ENCODE data around the gene AFF1. TPM values are rescaled to one million over a fixed set of nuclear protein-coding genes. Genes with fewer than 3 reads are reported as not detected.

Gene AFF1
- total RNA-seq, 2 experiments from 2014 or later = 50.3 to 51.2 TPM

DNA sequence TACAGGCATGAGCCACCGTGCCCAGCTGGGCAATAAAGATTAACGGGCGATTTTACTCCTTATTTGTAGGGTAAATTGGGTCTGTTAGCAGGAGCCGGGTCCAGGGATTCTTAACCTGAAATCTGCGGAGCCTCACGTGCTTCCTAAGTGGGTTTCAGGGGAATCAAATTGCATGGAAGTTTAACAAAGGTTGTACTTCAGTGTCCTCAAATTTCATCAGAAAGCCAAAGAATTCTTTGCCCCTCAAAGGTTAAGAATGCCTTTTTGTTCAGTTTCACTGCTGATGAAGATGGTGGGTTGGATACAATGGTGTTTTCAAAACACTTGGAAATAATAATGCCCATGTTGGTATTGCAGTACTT is 67.9 kb downstream of the AFF1 start:
- ChIA-PET CTCF (interaction anchor here (1.0 to 1.4 kb wide), 2 partner anchors 66 to 80 kb away, joined by 3 to 4 read pairs; no protein-coding TSS in a partner anchor), POLR2A (interaction anchor here (8.2 kb wide), 1 partner anchor 64 kb away, joined by 351 read pairs; the partner anchor contains the start of gene AFF1)
- DNase-seq (no peak), ATAC-seq (ENCODE audit: poor library complexity) (no peak)
- Mint-ChIP-seq H3K27me3 (no peaks in the 10 kb centered on the region), H3K27ac (peak overlapping the region; percentile 56), H3K36me3 (ENCODE audit: low read depth) (peaks cover 14% of the 10 kb centered on the region), H3K4me1 (ENCODE audit: low read depth) (peaks cover 61% of the 10 kb centered on the region), H3K4me3 (no peak overlapping the region), H3K9me3 (no peaks in the 10 kb centered on the region)
- no peak for TF ChIP-seq CTCF (IDR thresholded peaks at IDR 0.05)
- H3K4me1 ChIP-seq (ENCODE audit: insufficient read depth, low read length) = peaks cover 24% of the 10 kb centered on the region
- intact Hi-C loops (cut with DNase I, micrococcal nuclease) = loop anchor here (10.0 kb wide), 2 partner anchors 422 to 1382 kb away; partner anchors contain the start of gene NUDT9 (in 1 of the 2)
- no peaks in the 10 kb centered on the region for H3K36me3 ChIP-seq (ENCODE audit: insufficient read depth, low read length)
- no peak overlapping the region for H3K4me3 ChIP-seq (ENCODE audit: low read length)
- no peaks in the 10 kb centered on the region for H3K9me3 ChIP-seq (ENCODE audit: control insufficient read depth in 1 of 2, insufficient read depth in 1 of 2, low read length in 2 of 2)
- no peaks in the 10 kb centered on the region for H3K27me3 ChIP-seq (ENCODE audit: control insufficient read depth in 1 of 2, insufficient read depth in 2 of 2, low read length in 2 of 2)
- H3K27ac ChIP-seq (ENCODE audit: low read depth in 1 of 2, low read length in 2 of 2) = no peak overlapping the region

GRCh38 chr4:87003266-87003665 is 68.5 kb downstream of the AFF1 start:
- no peak for TF ChIP-seq CTCF (IDR thresholded peaks at IDR 0.05)
- Histone ChIP-seq H3K4me1 (ENCODE audit: insufficient read depth, low read length) (peaks cover 24% of the 10 kb centered on the region), H3K4me3 (ENCODE audit: low read length) (no peak overlapping the region), H3K9me3 (ENCODE audit: control insufficient read depth in 1 of 2, insufficient read depth in 1 of 2, low read length in 2 of 2) (no peaks in the 10 kb centered on the region), H3K36me3 (ENCODE audit: insufficient read depth, low read length) (no peaks in the 10 kb centered on the region), H3K27me3 (ENCODE audit: control insufficient read depth in 1 of 2, insufficient read depth in 2 of 2, low read length in 2 of 2) (no peaks in the 10 kb centered on the region), H3K27ac (ENCODE audit: low read depth in 1 of 2, low read length in 2 of 2) (no peak overlapping the region)
- H3K36me3 Mint-ChIP-seq (ENCODE audit: low read depth) = peaks cover 17% of the 10 kb centered on the region
- ChIA-PET CTCF (interaction anchor here (1.0 kb wide), 1 partner anchor 67 kb away, joined by 3 read pairs; no protein-coding TSS in a partner anchor), POLR2A (interaction anchor here (8.2 kb wide), 1 partner anchor 64 kb away, joined by 351 read pairs; the partner anchor contains the start of gene AFF1)
- no peaks in the 10 kb centered on the region for H3K27me3 Mint-ChIP-seq
- no peak for ATAC-seq (ENCODE audit: poor library complexity)
- H3K4me3 Mint-ChIP-seq = no peak overlapping the region
- peaks cover 64% of the 10 kb centered on the region for H3K4me1 Mint-ChIP-seq (ENCODE audit: low read depth)
- no peak for DNase-seq
- intact Hi-C loops (cut with DNase I, micrococcal nuclease) = loop anchor here (10.0 kb wide), 2 partner anchors 422 to 1382 kb away; partner anchors contain the start of gene NUDT9 (in 1 of the 2)
- no peaks in the 10 kb centered on the region for H3K9me3 Mint-ChIP-seq
- H3K27ac Mint-ChIP-seq = peak overlapping the region; percentile 56

DNA sequence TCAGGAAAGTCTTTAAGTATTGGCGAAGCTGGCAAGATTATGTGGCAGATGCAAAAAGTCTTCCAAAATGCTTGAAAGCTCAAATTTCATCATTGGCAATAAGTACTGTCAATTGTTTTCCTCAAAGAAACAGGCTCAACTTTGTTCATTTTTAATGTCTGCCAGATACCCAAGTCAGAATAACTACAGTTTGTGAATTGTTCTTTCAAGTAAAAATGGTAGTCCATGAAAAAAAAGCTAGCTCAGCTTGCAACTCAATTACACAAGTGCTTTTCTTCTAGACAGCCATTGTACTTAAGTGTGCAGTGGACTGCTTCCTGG is 70.5 kb downstream of the AFF1 start:
- peaks cover 61% of the 10 kb centered on the region for H3K4me1 Mint-ChIP-seq (ENCODE audit: low read depth)
- ATAC-seq (ENCODE audit: poor library complexity) (no peak), DNase-seq (no peak)
- ChIA-PET POLR2A (interaction anchor here (1.0 to 8.2 kb wide), 7 partner anchors 21 to 141 kb away, joined by 3 to 351 read pairs (median 5); partner anchors contain the start of gene AFF1), CTCF (interaction anchor here (0.7 to 2.2 kb wide), 4 partner anchors 11 to 83 kb away, joined by 3 to 7 read pairs (median 4); partner anchors contain the start of gene AFF1)
- H3K27ac Mint-ChIP-seq = peak overlapping the region; percentile 96
- peaks cover 20% of the 10 kb centered on the region for H3K4me1 ChIP-seq (ENCODE audit: insufficient read depth, low read length)
- no peaks in the 10 kb centered on the region for H3K9me3 Mint-ChIP-seq
- H3K36me3 Mint-ChIP-seq (ENCODE audit: low read depth) = peaks cover 17% of the 10 kb centered on the region
- no peaks in the 10 kb centered on the region for H3K36me3 ChIP-seq (ENCODE audit: insufficient read depth, low read length)
- peak overlapping the region; percentile 83 to 90 for H3K27ac ChIP-seq (ENCODE audit: low read depth in 1 of 2, low read length in 2 of 2)
- H3K4me3 ChIP-seq (ENCODE audit: low read length) = peak overlapping the region; percentile 89
- no peaks in the 10 kb centered on the region for H3K27me3 ChIP-seq (ENCODE audit: control insufficient read depth in 1 of 2, insufficient read depth in 2 of 2, low read length in 2 of 2)
- no peaks in the 10 kb centered on the region for H3K9me3 ChIP-seq (ENCODE audit: control insufficient read depth in 1 of 2, insufficient read depth in 1 of 2, low read length in 2 of 2)
- no peaks in the 10 kb centered on the region for H3K27me3 Mint-ChIP-seq
- intact Hi-C loops (cut with DNase I, micrococcal nuclease) = loop anchor here (1.0 to 10.0 kb wide), 7 partner anchors 42 to 1379 kb away; partner anchors contain the start of genes KLHL8 (in 1 of the 2) and NUDT9 (in 1 of the 2)
- H3K4me3 Mint-ChIP-seq = peak overlapping the region; percentile 90
- TF ChIP-seq CTCF (IDR thresholded peaks at IDR 0.05) = no peak

Measured in CD4-positive, alpha-beta T cell (primary cell).